GM19455 (cell line): ENCODE data around the gene NCKAP5L.
"Not testable (repeated sequence)": the region's sequence is repeated elsewhere in the genome, so short reads cannot be mapped to it uniquely, and the experiment has no call there.

Experiments
- ATAC-seq: cut with Tn5 transposase; IDR thresholded peaks from one replicate; pipeline ENCODE4 v1.9.1; 2021; ENCODE audit not compliant: unreplicated experiment

NCKAP5L gene

DNA sequence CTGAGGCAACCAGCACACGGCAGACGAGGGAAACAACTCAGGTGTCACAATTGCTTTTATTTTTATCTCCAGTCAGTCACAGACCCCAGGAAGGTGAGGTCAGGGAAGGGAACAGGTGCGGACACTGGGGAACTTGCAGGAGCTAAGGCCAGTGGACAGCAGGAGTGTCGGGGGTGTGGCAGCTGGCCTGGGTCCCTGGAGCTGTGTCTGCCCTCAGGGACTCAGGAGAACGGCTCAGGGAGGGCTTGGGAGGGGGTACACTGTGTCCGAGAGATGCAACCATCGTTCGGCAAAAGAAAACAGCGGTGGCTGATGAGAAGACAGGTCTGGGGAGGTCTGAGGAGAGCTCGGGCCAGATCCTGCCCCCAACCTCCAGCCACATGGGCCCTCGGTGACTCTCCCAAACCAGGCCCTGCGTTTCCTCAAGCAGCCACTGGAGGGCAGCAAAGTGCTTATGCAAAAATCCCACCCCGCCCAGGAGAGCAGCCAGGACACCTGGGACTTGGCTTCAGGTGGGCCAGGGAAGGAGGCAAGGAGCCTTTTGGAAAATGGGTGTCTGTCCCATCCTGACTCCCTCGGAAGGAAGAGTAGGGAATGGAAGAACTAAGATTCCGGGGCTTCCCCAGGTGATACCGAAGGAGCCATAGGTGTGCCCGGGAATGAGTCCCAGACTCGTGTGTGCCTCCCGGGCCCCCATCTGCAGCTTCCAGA, 38.8 kb upstream of the NCKAP5L start:
- ATAC-seq: no peak

DNA sequence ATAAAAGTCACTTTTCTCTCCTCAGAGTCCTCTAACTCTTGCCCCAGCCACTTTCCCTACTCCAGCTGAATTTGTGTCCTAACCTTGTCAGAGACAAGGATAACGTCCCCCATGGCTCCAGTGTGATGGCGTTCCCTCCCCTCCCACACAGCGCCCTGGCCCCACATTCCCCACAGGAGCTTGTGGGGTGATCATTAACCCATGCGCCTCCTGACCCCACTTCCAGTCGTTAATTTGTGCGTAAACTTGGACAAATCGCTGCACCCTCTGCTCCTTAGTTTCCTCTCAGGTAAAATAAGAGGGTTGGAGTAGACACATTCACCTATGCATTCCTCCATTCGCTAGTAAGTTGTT, 37.5 kb upstream of the NCKAP5L start:
- ATAC-seq: no peak

DNA sequence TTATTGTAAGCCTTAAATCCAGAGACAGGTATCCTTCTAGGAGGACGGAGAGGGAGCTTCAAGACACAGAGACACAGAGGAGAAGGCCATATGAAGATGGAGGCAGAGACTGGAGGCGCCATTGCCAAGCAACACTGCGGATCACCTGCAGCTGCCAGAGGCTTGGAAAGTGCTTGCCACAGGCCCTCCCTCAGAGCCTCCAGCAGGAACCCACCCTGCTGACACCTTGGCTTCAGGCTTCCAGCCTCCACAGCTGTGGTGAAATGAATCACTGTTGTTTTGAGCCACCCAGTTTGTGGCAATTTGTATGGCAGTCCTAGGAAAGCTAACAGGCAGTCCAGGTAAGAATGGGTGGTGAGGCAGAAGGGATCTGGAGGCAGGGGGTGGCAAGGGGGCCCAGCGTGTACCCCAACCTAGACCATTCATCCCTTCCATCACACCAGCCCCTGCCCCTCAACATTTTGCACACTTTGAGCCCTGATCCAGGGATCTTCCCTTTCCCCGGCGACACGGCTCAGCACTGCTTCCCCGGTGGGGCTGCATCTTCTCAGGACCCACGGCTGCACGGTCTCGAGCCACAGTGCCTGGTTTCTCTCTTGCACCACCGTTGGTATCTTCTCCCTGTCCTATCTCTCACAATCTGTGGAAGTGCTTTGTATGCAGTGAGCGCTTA, 37.0 kb upstream of the NCKAP5L start:
- no peak for ATAC-seq

DNA sequence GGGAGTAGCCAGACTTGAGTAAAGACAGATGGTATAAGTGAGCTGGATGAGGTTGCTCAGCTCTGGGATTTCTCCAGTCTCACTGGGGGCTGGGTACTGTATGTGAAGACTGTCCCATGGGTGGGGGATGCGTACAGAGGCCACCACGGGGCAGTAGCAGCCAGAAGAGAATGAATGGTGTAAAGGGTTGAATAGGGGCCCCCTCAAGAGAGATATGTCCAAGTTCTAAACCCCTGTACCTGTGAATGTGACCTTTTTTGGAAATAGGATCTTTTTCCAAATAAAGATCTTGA, 36.5 kb upstream of the NCKAP5L start:
- ATAC-seq: no peak

DNA sequence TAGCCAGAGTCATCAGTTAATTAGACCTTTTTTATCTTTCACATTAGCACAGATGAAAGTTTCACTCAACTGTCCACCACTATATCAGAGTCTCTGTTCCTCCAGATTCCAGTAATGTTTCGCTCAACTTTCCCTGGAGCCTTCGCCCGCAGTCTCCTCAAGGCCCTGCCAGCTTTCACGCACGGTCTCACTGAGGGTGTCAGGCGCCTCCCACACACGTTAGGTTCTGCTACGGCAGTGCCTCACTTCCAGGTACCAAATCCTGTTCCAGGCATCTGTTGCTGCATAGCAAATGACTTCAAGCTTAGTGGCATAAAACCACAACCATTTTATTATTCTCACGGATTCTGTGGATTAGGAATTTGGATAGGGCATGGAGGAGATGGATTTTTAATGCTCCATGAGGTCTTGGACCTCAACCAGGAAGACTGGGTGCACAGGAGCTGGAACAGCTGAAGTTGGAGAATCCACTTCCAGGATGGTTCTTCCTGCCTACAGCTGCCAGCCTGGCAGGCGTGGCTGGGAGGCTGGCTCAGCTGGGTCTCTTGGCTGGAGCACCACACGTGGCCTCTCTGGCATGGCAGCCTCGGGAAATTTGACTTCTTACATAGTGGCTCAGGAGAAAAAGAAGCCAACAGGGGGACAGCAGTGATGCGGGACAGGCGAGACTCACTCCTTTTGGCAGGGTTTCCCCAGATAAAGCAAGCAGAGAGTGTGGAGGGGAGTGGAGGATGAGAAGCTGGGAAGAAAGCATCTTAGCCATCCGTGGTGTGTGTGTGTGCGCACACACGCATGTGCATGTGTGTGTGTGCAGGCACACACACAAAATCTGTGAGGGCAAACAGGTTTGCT, 36.0 kb upstream of the NCKAP5L start:
- ATAC-seq: no peak

DNA sequence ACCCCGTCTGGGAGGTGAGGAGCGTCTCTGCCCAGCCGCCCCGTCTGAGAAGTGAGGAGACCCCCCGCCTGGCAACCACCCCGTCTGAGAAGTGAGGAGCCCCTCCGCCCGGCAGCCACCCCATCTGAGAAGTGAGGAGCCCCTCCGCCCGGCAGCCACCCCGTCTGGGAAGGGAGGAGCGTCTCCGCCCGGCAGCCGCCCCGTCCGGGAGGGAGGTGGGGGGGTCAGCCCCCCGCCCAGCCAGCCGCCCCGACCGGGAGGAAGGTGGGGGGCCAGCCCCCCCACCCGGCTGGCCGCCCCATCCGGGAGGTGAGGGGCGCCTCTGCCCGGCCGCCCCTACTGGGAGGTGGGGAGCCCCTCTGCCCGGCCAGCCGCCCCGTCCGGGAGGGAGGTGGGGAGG, 32.7 kb upstream of the NCKAP5L start:
- ATAC-seq: not testable (repeated sequence)

DNA sequence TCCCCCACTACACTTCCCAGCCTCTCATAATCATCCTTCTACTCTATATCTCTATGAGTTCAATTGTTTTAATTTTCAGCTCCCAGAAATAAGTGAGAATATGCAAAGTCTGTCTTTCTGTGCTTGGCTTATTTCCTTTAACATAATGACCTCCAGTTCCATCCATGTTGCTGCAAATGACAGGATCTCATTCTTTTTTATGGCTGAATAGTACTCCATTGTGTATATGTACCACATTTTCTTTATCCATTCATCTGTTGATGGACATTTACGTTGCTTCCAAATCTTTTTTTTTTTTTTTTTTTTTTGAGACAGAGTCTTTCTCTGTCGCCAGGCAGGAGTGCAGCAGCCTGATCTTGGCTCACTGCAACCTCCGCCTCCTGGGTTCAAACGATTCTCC, 27.7 kb upstream of the NCKAP5L start:
- not testable (repeated sequence) for ATAC-seq

DNA sequence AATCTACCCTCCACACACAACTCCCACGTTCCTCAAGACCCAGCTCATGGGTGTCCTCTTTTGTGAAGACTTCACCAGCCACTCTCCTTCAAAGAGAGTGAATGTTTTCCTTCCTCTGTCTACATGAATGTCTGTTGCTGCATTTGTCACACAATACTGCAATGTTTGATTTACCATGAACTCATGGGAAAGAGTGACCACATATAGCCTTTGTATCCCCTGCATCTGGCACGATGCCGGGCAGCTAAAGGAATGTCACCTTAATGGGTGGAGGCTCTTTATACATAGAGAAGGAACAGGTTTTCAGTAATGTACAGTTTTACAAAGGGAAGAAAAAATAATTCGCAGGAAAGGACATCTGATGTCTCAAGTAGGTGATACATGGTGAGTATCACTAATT, 26.8 kb upstream of the NCKAP5L start:
- ATAC-seq: no peak

DNA sequence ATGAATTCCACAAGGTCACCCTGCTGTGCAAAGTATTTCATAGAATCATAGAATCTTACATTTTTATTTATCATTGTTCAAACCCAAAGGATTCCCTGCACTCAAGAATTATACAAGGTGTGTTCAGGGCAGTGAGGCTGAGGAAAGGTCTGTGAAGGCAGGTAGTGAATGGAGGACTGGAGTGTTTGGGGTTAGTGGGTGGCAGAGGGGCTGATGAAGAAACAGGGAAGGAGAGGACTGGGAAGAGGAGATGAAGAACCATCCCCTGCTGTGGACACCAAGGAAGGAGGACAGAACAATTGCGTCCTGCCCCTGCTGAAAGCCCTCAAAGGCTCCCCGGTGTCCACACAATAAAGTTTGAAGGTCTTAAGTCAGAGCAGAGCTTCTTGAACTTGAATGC, 25.5 kb upstream of the NCKAP5L start:
- ATAC-seq: no peak

DNA sequence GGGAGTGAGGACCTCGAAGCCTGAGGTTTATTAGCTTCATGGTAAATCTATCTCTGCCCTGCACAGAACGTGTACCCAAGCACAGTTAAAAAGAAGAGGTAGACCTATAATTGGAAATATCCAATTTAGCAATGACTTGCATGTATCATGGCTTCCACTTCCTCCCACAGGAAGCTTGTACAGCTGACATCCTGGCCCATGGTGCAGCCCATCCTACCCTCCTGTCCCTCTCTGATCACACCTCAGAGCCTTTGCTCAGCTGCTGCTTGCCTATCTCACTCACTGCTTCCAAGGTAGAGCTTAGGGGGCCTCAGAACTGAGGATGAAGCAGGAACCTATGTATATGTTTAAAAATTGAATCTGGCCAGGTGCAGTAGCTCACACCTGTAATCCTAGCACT, 18.9 kb upstream of the NCKAP5L start:
- no peak for ATAC-seq

DNA sequence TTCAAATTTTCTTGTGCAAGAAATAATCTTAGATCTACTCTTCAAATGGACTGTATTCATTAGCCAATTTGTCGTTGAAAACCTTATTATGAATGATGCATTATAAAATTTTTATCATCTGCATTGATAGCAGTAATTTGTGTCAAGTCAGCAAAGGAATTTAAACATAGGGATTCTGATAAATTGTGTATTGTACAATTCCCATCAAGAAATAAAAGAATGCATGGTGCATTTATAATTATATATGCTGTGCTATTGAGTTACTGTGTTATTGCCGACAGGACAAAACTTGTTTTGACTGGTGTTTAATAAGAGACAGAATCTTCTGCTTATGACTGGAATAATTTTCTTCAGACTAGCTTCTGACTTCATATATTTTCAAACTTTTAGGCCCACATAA, 17.8 kb upstream of the NCKAP5L start:
- no peak for ATAC-seq

DNA sequence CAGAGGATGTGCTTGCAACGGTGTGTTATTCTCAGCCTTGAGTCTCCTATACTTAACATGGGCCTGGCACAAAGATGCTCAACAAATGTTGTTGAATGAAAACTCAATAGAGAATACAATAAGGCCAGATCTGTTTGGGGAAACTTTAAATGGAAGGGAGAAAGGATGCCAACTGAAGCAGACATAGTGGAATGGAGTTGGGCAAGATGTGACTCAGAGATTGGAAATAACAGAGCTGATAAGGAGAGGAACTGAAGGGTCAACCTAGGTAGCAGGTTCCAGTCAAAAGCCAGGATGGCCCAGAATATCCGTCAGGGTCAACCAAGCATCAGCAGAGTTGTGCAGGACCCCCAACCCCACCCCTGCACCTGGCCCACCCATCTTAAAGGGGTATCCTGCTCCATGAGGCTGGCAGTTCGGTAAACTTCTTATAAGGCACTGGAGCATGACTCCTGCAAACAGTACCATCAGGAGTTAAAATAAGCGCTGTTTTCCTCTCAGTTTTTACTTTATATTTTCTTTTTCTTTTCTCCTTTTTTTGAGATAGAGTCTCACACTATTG, 15.7 kb upstream of the NCKAP5L start:
- ATAC-seq: no peak

DNA sequence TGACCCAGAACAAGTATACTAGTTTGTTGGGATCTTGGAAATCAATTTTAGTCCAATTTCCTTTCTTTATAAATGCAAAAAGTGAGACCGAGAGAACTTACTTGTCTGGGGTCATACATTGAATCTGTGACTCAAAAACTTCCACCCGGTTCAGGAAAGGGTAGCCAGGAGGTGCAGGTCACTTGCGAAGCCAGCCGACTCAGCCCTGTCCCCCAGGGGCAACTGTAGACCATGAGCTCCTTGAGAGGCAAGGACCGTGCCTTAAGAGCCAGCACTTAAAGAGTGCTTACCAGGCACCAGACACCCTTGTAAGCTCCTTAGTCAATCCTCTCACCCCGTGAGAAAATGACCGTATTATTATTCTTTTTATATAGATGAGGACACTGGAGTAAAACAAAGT, 15.2 kb upstream of the NCKAP5L start:
- no peak for ATAC-seq

DNA sequence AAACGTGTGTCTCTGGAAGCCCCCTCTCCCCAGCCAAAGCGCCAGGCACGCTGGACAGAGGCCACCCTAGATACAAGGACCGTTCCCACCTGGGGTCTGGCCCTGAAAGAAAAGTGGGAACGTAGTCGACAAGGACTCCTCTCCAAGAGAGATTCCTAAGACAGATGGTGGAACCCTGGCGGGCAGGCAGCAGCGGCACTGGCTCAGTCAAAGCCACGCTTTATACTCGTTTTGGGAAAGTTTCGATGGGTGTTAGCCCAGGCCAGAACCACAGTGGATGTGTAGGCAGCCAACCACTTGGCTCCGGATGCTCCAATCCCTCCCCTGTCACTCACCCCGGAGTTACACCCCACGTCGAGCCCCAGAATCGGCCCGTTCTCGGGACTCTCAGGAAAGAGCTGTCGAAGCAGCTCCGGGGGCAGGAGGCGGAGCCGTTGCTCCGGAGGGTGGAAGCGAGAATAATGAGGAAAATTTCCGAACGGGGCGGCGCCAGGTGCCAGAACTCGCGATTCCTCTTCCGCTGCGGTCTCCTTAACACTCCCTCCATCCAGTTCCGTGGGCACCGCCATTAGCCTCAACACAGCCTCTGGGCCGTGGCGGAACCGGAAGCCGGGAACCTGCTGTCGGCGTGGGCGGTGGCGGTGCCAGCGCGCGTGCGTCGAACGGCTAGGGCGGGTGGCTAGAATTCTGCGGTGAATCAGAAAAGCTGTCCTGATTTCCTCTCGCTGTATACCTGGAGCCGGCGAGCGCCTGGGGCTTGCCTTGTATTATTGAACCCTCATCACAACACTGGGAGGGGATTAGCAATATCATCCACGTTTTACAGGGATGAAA, 14.5 kb upstream of the NCKAP5L start, which contains the start of gene BCDIN3D:
Gene BCDIN3D (minus strand): TSS at position 588 of the 834 bp plus-strand sequence. CDS start 19 bp downstream, at position 569.
- peak; percentile 82 for ATAC-seq

DNA sequence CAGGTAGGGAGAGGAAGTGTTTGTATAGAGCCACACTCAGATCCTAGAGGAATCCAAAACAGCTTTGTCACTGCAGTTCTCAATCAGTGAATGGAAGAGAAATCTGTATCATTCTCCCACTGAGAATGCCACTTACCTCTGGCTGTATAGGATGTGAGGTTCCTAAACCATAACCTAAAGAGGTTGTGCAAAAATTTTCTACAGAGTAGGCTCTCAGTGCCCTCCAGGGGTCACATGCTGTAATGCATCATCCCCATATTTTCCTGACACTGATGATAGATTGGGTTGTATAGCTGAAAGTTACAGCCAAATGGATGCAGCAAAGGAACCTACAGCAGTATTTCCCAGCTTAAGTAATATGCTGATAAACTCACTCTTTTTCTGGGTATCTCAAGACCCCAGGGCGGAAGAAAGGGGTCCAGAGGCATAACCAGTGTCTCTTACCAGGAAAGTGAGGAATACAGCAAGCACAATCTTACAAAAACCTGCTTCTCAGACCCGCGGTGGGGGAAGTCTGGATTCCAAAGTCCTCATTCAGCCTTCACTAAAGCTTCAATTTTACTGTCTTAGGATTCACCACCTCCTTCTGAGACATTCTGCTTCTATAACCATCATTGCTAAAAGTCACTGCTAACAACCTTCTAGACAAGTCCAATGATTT, 10.9 kb upstream of the NCKAP5L start:
- ATAC-seq: no peak

DNA sequence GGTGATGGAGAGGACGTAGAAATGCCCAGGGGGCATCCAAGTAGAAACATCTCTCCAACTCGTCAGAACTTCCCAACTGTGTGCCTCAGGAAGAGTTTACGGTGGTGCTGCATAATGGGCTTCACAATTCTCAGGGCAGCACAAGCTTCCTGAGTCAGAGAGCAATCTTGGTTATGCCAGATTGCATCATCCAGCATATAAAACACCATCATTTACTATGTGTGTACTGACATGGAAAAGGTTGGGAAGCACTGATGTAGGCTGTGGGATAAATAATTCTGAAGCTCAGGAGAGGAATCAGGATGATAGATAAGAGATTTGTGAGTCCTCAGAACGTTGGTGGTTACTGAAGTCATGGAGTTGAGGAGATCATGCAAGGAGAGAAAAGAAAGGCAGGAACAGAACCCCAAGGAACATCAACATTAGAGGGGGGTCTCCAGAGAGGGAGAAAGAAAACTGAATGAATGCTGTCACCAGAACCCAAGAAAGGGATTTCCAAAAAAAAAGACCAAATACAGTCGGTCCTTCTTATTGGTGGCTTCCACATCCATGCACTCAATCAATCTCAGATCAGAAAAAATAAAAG, 4.7 kb upstream of the NCKAP5L start:
- ATAC-seq: no peak

DNA sequence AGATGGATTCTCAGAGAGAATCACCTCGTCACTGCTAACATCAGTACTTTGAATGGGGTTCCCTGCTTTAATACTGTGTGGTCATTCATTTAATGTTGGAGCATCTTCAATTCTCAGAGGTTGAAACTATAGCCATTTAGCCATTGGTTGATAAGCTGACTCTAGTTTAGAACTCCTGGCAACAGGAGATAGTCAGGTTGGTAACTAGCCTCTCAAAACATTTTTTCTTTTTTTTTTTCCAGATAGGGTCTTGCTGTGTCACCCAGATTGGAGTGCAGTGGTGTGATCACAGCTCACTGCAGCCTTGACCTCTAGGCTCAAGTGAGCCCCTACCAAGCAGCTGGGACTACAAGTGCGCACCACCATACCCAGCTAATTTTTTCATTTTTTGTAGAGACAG, 3.5 kb upstream of the NCKAP5L start:
- ATAC-seq: no peak

DNA sequence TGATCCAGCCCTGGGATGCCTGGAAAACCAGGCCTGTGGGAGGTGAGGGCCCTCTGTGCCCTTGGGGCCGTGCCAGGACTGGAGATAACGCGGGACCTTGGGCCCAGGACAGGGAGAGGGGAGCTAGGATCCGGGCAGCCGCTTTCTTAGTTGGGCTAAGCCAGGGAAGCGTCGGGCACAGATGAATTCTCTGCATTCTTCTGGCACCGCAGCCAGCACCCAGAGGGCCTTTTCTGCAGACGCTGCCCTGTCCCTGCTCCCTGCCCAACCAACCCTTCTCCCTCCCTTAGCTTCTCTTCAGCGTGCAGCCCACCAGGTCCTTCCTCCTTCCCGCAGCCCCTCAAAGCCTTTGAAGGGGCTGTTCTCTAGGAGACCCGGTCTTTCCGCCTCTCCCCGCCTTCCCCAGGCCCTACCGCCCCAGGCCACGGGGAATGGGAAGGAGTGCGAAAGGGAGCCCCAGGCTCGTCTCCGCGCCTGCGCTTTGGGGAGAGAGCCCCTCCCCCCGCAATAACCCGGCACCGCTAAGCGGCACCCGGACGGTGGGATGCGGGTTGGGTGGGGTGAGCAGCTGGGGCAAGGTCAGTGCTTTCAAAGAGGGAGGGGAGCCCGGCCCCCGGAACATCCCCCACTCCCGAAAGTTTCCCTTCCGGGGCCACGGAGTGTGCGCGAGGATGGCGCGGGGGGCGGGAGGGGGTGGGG, 663 bp downstream of the NCKAP5L start:
- no peak for ATAC-seq

DNA sequence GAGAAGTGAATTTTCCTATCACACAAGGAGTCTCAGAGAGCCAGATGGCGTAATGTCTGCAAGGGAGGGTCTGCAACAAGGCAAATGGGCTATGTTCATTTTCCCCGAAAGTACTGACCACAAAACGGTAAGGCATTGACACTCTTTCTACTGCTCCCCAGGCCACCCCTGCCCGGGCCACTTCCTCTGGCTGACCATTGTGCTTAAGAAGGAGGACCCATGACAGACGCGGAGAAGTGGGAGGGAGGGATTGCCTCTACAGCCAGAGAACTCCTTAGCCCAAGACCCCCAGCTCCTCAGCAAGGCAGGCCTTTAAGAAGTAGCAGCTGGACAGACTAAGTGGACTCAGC, 1.2 kb downstream of the NCKAP5L start:
- no peak for ATAC-seq
